ENCODE results near the gene PRPF8. TPM values are rescaled to one million over a fixed set of nuclear protein-coding genes. Genes with fewer than 3 reads are reported as not detected.

The PRPF8 gene
- total RNA-seq, 2 donors from 2014 or later, result 298 to 375 TPM

- peaks cover 35% of the 10 kb centered on the region for H3K36me3 Mint-ChIP-seq (ENCODE audit: low read depth)
Measured at GRCh38 chr17:1648963-1649843, 35.5 kb downstream of the PRPF8 start.

DNA sequence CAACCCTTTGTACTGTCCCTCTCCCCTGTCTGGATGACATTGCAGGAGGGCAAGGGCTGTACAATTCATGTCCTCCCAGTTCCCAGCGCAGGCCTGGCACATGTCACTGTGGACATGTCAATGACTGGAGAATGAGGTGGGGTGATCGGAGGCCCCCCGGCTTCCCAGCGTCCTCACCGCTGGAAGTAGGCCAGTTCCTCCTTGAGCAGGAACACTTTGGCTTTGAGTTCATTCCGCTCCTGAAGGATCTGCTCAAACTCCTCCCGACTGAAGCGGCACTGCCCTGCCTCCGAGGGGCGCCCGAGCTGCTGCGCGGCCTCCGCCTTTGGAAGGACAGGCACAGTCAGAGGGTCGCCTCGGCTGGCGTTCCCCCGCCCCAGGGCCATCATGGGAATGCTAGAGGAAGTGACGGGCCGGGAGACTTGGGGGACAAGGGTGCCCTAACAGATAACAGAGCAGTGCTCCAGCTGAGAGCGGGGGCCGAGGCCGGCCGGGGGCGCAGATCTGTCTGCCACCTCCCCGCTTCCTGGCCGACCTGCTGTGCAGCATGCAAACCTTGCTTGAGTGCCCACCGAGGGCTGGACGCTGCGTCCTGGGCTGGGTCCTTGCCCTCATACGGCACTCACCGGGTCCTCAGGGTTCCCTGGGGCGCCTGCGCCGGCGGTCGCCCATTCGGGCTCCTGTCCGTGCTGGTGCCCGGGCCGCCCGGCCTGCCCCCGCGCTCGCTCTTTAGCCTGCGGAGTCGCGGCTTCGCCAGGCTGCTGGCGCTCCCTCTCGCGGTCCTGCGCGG is 36.3 kb downstream of the PRPF8 start:
- 24 to 30% methylated on average over 26 to 54 of the region's 54 CpGs for WGBS, 2 experiments (ENCODE audit: insufficient coverage in 1 of 2, insufficient read length in 1 of 2)
- H3K9me3 Mint-ChIP-seq, result no peaks in the 10 kb centered on the region
- peaks cover 26% of the 10 kb centered on the region for H3K27me3 Mint-ChIP-seq (ENCODE audit: insufficient read depth)
- peaks cover 27% of the 10 kb centered on the region for H3K36me3 Mint-ChIP-seq (ENCODE audit: low read depth)
- TF ChIP-seq, protein P1, sequence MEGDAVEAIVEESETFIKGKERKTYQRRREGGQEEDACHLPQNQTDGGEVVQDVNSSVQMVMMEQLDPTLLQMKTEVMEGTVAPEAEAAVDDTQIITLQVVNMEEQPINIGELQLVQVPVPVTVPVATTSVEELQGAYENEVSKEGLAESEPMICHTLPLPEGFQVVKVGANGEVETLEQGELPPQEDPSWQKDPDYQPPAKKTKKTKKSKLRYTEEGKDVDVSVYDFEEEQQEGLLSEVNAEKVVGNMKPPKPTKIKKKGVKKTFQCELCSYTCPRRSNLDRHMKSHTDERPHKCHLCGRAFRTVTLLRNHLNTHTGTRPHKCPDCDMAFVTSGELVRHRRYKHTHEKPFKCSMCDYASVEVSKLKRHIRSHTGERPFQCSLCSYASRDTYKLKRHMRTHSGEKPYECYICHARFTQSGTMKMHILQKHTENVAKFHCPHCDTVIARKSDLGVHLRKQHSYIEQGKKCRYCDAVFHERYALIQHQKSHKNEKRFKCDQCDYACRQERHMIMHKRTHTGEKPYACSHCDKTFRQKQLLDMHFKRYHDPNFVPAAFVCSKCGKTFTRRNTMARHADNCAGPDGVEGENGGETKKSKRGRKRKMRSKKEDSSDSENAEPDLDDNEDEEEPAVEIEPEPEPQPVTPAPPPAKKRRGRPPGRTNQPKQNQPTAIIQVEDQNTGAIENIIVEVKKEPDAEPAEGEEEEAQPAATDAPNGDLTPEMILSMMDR (conservative IDR thresholded peaks at IDR 0.05), result no peak
- Histone ChIP-seq H3K4me1 (ENCODE audit: control insufficient read depth, insufficient read depth, low read length) (no peaks in the 10 kb centered on the region), H3K27ac (ENCODE audit: low read depth, low read length) (no peak overlapping the region), H3K4me3 (ENCODE audit: low read length) (no peak overlapping the region), H3K9me3 (ENCODE audit: control insufficient read depth, low read length) (no peaks in the 10 kb centered on the region), H3K27me3 (ENCODE audit: control insufficient read depth, insufficient read depth, low read length, poor library complexity, severe bottlenecking) (peaks cover 17% of the 10 kb centered on the region), H3K9ac (ENCODE audit: extremely low read depth, low read length, poor library complexity, severe bottlenecking) (no peak overlapping the region), H3K36me3 (ENCODE audit: control insufficient read depth, insufficient read depth, low read length) (peaks cover 29% of the 10 kb centered on the region)
- peaks cover 18% of the 10 kb centered on the region for H3K4me1 Mint-ChIP-seq
- no peak overlapping the region for H3K27ac Mint-ChIP-seq
- peak overlapping the region; percentile 52 for H3K4me3 Mint-ChIP-seq
- DNase-seq, result peak; percentile 94

More at GRCh38 chr17:1648963-1649843, 35.5 kb downstream of the PRPF8 start:
- Histone ChIP-seq H3K27me3 (ENCODE audit: control insufficient read depth, insufficient read depth, low read length, poor library complexity, severe bottlenecking) (peaks cover 10% of the 10 kb centered on the region), H3K4me1 (ENCODE audit: control insufficient read depth, insufficient read depth, low read length) (no peaks in the 10 kb centered on the region), H3K9ac (ENCODE audit: extremely low read depth, low read length, poor library complexity, severe bottlenecking) (no peak overlapping the region), H3K36me3 (ENCODE audit: control insufficient read depth, insufficient read depth, low read length) (peaks cover 37% of the 10 kb centered on the region), H3K27ac (ENCODE audit: low read depth, low read length) (peak overlapping the region; percentile 60), H3K9me3 (ENCODE audit: control insufficient read depth, low read length) (no peaks in the 10 kb centered on the region), H3K4me3 (ENCODE audit: low read length) (peak overlapping the region; percentile 72)
- peaks cover 15% of the 10 kb centered on the region for H3K4me1 Mint-ChIP-seq
- DNase-seq, result peak; percentile 99
- peaks cover 22% of the 10 kb centered on the region for H3K27me3 Mint-ChIP-seq (ENCODE audit: insufficient read depth)
- TF ChIP-seq, protein P1 (conservative IDR thresholded peaks at IDR 0.05), result peak; percentile 80
- WGBS, 2 experiments (ENCODE audit: insufficient coverage in 1 of 2, insufficient read length in 1 of 2), result 1 to 2% methylated on average over 10 to 100 of the region's 100 CpGs
- peak overlapping the region; percentile 52 for H3K4me3 Mint-ChIP-seq
- H3K27ac Mint-ChIP-seq, result no peak overlapping the region
- no peaks in the 10 kb centered on the region for H3K9me3 Mint-ChIP-seq

DNA sequence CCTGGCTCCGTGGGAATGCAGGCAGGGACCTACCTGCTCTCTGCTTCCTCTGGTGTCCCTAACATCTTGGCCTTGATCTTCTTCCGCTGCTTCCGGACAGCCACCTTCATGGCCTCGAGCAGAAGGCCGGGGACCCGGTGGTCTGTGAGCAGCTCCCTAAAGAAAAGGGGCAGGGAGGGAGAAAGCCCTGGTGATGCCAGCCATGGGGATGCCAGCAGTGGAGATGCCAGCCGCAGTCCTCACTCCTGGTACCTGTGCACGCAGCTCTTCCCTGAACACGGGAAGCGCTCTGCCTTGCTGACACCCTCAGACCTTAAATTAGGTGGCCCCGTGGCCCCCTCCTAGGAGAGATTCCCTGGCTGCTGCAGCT is 36.9 kb downstream of the PRPF8 start:
- Mint-ChIP-seq H3K4me1 (peaks cover 18% of the 10 kb centered on the region), H3K9me3 (no peaks in the 10 kb centered on the region), H3K27ac (no peak overlapping the region), H3K4me3 (no peak overlapping the region), H3K27me3 (ENCODE audit: insufficient read depth) (peaks cover 26% of the 10 kb centered on the region), H3K36me3 (ENCODE audit: low read depth) (peaks cover 21% of the 10 kb centered on the region)
- Histone ChIP-seq H3K27me3 (ENCODE audit: control insufficient read depth, insufficient read depth, low read length, poor library complexity, severe bottlenecking) (peaks cover 17% of the 10 kb centered on the region), H3K9me3 (ENCODE audit: control insufficient read depth, low read length) (no peaks in the 10 kb centered on the region), H3K9ac (ENCODE audit: extremely low read depth, low read length, poor library complexity, severe bottlenecking) (no peak overlapping the region), H3K4me3 (ENCODE audit: low read length) (no peak overlapping the region), H3K36me3 (ENCODE audit: control insufficient read depth, insufficient read depth, low read length) (peaks cover 23% of the 10 kb centered on the region), H3K4me1 (ENCODE audit: control insufficient read depth, insufficient read depth, low read length) (no peaks in the 10 kb centered on the region), H3K27ac (ENCODE audit: low read depth, low read length) (no peak overlapping the region)
- TF ChIP-seq, protein P1 (conservative IDR thresholded peaks at IDR 0.05), result no peak
- 90 to 97% methylated on average over 5 to 11 of the region's 11 CpGs for WGBS, 2 experiments (ENCODE audit: insufficient coverage in 1 of 2, insufficient read length in 1 of 2)
- no peak for DNase-seq

Measured in endodermal cell (in vitro differentiated cells).